Measurements from ENCODE around the gene KBTBD4.
"Not testable (repeated sequence)": the region's sequence is repeated elsewhere in the genome, so short reads cannot be mapped to it uniquely, and the experiment has no call there.

The KBTBD4 gene

DNA sequence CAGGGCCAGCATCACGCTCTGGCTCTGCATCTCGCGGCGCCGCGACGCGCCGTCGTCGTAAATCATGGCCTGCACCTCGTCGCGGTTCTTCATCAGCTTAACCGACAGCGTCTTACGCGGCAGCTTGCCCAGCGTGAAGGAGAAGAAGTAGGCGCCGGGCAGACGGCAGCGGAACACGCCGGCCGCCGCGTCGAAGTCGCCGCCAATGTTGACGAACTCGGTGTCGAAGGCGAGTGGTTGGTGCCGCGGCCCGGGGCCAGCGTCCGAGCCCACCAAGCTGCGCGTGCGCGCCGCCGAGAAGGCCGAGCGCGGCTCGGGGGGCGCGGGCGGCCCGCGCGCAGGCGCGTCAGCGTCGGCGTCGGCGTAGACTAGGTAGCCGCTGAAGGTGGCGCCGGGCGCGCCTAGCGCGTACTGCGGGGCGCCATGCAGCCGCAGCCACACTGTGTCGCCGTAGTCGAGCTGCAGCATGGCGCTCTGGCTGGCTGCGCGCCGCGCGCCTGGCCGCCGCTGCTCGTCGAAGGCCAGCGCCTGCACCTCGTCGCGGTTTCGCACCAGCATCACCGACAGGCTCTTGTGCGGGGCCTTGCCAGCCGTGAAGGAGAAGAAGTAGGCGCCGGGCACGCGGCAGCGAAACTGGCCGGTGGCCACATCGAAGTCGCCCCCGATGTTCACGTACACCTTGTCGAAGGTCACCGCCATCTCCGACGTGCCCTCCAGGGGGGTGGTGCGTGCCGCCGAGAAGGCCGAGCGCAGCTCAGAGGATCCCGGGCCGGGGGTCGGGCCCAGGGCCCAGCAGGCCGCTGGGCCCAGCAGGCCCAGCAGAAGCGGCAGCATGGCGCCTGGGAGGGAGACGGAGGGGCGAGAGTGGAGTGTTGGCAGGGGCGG lies 11.4 kb upstream of the KBTBD4 start:
- DNase-seq, result no peak

DNA sequence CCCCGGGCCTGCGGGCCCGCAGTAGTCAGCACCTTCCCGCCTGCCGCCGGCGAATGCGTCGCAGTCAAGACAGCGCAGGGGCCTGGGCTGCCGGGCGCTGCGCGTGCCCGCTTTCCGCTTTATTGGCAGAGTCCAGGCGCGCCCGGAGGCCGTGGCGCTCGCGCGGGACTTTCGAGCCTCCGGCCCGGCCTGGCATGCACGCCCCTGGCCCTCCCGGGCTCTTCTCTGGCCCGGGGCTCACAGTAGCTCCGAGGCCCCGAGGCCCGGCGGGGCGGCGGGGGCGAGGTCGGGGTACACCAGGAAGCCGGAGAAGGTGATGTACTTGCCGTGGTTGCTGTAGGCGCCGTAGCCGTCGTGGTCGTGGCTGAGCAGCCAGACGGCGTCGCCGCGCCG lies 10.8 kb upstream of the KBTBD4 start:
- no peak for DNase-seq

- no peak for DNase-seq
Observed at GRCh38 chr11:47589118-47589517, 10.3 kb upstream of the KBTBD4 start.

GRCh38 chr11:47587723-47588326 lies 9.1 kb upstream of the KBTBD4 start:
- no peak for DNase-seq

- no peak for DNase-seq
Observed at GRCh38 chr11:47587039-47587716, 8.4 kb upstream of the KBTBD4 start.

DNA sequence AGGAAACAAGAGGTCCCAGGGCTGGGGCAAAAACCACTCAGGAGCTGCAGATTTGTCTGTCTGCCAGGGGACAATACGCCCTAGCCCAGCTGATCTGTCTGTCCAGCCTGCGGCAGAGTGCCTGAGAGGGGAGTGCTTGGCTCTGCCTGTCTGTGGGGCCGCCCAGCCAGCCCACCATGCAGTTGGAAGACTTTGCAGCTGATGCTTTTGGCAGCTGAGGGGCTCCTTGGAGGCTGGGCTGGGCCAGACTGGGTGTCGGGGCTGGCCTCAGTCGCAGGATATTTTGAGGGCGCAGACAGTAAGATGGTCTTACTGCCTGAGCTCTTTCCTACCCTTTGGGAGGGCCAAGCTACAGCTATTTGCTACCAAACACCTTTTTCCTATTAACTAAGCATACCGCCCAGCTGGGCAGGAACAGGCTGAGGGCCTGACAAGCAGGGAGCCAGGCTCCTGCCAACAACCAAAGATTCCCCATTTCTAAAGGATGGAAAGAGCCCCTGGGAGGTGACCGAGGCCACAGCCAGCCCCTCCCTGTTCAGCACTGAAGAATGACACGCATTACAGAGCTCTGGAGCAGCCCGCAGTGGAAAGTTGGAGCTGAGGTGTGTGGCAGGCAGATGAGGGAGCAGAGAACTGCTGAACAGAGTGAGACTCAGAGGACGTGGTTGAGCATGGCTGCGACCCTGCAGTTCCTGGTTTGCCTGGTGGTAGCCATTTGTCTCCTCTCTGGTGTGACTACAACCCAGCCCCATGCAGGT lies 7.5 kb upstream of the KBTBD4 start, which contains the start of gene FAM180B:
FAM180B (plus strand) TSS at position 581 of the 758 bp plus-strand sequence; CDS start at position 672, 91 bp downstream.
- DNase-seq, result no peak

DNA sequence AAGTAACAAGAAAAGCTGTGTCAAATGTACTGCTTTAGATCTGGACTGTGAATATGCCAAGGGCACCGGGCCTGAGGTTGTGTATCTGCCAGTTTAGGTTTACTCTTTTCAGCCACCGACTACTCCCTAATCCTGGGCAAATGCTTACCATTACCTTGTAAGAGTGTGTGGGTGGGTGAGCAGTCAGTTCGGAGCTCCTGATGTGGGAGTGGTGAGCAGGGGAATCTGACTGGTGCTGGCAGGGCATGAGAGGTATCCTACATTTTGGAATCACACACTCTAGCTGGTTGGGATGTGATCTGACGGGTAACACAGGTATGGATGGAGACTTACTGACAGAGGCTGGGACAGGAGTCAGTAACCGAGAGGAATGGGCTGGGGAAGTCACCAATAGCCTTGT lies 5.1 kb upstream of the KBTBD4 start:
- DNase-seq, result no peak

DNA sequence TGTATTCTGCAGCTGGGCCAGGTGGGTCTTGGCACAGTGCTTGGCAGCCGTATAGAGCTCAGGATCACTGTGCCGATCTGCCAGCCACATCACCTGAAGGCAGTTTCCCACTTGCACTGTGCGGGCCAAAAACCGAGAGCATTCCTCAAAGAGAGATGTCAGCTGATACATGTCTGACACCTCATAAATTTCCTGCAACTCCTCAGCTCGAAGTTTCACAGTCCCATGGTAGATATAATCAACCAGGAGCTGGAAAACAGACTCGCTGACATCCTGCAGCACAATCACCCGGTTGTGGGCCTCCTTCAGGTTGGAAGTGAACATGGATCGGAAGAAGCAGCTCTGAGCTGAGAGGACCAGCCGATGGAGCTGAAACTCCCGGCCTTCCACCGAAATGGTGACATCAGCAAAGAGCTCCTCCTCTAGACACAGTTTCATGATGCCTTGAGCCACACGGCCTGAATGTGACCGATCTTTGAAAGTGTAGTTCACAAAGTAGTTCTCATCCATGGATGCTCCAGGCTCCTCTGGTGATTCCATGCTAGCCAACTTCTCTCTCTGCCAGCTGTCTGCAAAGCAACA lies 1.2 kb downstream of the KBTBD4 start:
- no peak for DNase-seq

DNA sequence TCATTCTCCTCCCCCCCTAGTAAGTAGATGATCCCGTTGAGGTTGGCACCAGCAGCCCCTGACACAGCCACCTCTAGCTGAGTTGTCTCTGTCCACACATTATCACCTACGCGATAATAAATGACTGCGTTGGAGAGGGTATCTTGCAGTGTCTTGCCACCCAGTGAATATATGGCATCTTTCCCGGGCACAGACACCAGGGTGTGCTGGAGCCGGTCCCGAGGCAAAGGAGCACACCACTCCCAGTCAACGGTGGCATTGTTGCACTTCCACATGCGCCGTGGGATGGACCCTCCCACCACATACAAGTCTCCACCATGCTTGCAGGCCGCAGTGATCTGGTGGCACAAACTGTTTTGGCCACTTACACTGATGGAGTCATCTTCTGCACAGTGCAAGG lies 5.4 kb downstream of the KBTBD4 start:
- DNase-seq, result no peak

- peak; percentile 27 for DNase-seq
Observed at GRCh38 chr11:47572715-47573255, 6.0 kb downstream of the KBTBD4 start.

DNA sequence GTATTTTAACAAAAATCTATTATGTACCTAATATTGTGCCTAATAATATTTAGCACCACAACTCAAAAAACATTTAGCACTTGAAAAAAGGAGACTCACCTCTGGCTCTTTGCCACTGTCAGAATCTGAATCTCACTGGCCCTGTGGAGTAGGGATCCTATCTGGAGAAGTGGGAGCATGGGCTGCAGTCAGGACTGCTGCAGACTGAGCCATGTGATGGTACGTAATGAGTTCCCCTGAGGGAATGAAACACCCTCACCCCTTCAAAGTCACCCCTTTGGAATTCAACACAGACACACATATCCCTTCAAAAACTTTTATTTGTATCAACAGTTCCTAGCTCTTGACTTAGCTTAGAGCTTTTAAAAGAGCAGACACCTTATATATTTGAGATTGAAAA lies 6.9 kb downstream of the KBTBD4 start:
- DNase-seq, result no peak

DNA sequence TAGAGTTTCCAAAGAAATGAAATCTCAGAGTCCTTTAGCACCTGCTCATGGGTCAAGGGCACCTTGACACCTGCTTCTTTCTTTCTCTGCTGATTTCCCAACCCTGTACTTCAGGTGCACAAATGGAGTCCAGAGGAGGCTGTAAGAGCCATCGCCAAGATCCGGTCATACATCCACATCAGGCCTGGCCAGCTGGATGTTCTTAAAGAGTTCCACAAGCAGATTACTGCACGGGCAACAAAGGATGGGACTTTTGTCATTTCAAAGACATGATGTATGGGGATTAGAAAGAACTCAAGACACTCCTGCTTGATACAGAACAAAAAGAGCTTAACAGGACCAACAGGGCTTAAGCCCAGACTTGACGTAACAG lies 7.4 kb downstream of the KBTBD4 start:
- DNase-seq, result no peak

- DNase-seq, result no peak
Observed at GRCh38 chr11:47570651-47571356, 8.0 kb downstream of the KBTBD4 start.

DNA sequence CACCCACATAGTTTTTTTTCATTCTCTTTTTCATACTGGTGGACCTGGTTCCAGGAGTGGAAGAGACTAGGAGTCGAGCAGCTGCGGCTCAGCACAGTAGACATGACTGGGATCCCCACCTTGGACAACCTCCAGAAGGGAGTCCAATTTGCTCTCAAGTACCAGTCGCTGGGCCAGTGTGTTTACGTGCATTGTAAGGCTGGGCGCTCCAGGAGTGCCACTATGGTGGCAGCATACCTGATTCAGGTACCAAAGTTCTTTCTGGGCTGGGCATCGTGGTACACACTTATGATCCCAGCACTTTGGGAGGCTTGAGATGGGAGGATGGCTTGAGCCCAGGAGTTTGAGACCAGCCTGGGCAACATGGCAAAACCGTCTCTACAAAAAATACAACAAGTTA lies 9.1 kb downstream of the KBTBD4 start:
- DNase-seq, result no peak

DNA sequence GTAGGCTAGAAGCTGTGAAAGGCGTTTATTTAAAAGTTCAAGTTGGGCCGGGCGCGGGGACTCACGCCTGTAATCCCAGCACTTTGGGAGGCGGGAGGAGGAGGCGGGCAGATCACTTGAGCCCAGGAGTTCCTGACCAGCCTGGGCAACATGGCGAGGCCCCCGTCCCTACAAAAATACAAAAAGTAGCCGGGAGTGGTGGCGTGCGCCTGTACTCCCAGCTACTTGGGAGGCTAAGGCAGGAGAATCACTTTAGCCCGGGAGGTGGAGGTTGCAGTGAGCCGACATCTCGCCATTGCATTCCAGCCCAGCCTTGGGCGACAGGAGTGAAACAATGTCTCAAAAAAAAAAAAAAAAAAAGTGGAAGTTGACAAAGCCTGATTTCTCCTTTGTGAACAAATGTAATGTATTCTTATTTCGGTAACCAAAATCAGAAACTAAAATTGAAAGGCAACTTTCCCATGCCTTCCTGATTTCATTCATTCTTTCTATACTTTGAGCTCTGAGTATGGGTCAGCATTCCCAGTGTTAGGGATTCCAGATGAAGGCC lies 12.5 kb downstream of the KBTBD4 start:
- no peak for DNase-seq

DNA sequence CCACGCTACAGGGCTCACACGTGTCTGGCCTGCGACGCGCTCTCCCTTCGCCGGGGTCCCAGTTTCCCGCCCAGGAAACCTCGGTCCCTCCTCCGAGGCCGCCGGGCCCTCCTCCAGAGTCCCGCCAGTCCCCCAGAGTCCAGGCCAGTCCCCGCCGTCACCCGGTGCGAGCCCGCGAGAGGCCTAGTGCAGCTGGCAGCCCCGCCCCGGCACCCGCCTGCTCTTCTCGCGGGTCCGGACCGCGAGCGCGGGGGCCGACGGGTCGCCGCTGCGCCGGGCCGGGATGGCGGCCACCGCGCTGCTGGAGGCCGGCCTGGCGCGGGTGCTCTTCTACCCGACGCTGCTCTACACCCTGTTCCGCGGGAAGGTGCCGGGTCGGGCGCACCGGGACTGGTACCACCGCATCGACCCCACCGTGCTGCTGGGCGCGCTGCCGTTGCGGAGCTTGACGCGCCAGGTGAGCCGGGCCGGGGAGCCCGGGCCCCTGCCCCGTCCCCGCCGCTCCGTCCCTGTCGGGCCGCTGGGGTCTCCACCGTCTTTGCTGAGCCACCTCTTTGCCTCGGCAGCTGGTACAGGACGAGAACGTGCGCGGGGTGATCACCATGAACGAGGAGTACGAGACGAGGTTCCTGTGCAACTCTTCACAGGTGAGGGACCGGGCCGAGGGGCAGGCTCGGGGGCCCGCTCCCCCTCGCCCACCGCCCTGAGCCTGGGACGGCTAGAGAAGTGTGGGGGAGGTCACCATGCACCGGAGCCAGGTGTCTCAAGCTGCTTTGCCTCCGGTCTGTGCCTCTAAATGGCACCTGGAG lies 13.2 kb downstream of the KBTBD4 start, which contains the start of gene PTPMT1:
PTPMT1 (plus strand) TSS at position 260 of the 809 bp plus-strand sequence; CDS start at position 284, 24 bp downstream.
- peak; percentile 19 for DNase-seq

DNA sequence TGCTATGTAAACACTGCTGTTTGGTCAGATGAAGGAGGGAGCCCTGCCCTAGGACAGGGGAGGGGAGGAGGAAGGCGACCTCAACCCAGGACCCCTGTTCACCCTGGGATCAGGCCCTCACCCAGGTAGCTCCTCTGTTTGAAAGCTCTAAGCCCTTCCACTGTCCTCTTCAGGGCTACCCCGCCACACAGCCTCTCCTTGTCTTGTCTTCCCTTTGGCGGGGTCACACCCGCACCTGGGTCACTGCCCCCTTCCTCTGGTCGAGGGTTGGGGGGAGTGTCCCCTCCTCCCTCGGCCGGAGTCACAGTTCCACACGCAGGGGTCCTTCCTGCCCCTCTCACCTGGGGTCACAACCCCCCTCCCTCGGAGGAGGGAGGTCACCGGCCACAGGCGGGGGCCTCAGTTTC lies 13.8 kb downstream of the KBTBD4 start:
- DNase-seq, result no peak

DNA sequence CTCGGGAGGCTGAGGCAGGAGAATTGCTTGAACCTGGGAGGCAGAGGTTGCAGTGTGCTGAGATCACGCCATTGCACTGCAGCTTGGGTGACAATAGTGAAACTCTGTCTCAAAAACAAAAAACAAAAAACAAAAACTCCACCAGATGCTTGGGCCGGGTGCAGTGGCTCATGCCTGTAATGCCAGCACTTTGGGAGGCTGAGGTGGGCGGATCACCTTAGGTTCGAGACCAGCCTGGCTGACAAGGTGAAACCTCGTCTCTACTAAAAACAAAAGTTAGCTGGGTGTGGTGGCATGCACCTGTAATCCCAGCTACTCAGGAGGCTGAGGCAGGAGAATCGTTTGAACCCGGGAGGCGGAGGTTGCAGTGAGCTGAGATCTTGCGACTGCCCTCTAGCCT lies 14.4 kb downstream of the KBTBD4 start:
- DNase-seq, result not testable (repeated sequence)

DNA sequence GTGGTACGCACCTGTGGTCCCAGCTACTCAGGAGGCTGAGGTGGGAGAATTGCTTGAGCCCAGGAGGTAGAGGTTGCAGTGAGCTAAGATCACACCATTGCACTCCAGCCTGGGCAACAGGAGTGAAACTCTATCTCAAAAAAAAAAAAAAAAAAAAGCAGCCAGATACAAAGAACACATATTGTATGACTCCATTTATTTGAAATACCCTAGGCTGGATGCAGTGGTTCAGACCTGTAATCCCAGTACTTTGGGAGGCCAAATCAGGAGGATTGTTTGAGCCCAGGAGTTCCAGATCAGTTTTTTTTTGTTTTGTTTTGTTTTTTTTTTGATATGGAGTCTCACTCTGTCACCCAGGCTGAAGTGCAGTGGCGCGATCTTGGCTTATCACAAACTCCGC lies 16.4 kb downstream of the KBTBD4 start:
- not testable (repeated sequence) for DNase-seq

GRCh38 chr11:47560426-47560825 lies 18.3 kb downstream of the KBTBD4 start:
- no peak for DNase-seq

Data from DMS 273 treated with DMSO at 0.1 percent for 48 hours (cell line).